ENCODE results near the gene ALG14.

- TF ChIP-seq POLR2AphosphoS5 (IDR thresholded peaks at IDR 0.05) (no peak), EZH2 (IDR thresholded peaks at IDR 0.05; ENCODE audit: borderline replicate concordance, insufficient read depth, low read length, poor library complexity, severe bottlenecking) (no peak), EP300 (conservative IDR thresholded peaks at IDR 0.05; ENCODE audit: poor library complexity, severe bottlenecking) (no peak), REST (IDR thresholded peaks at IDR 0.05; ENCODE audit: borderline replicate concordance) (no peak), RAD21 (conservative IDR thresholded peaks at IDR 0.05) (no peak)
- TF ChIP-seq, protein P1, sequence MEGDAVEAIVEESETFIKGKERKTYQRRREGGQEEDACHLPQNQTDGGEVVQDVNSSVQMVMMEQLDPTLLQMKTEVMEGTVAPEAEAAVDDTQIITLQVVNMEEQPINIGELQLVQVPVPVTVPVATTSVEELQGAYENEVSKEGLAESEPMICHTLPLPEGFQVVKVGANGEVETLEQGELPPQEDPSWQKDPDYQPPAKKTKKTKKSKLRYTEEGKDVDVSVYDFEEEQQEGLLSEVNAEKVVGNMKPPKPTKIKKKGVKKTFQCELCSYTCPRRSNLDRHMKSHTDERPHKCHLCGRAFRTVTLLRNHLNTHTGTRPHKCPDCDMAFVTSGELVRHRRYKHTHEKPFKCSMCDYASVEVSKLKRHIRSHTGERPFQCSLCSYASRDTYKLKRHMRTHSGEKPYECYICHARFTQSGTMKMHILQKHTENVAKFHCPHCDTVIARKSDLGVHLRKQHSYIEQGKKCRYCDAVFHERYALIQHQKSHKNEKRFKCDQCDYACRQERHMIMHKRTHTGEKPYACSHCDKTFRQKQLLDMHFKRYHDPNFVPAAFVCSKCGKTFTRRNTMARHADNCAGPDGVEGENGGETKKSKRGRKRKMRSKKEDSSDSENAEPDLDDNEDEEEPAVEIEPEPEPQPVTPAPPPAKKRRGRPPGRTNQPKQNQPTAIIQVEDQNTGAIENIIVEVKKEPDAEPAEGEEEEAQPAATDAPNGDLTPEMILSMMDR (IDR thresholded peaks at IDR 0.05; ENCODE audit: poor library complexity, severe bottlenecking): no peak
Observed at GRCh38 chr1:95033843-95034242, 38.9 kb downstream of the ALG14 start.

Data from neural cell (in vitro differentiated cells).